K562 (cell line): ENCODE results near the gene SSTR5. TPM values are rescaled to one million over a fixed set of nuclear protein-coding genes. Genes with fewer than 3 reads are reported as not detected.

Source experiments
- ATAC-seq: fragments of 200-7000 bp; cut with Tn5 transposase; 3 replicates; pipeline ENCODE4 v1.9.1; 2020; ENCODE audit warnings: moderate library complexity
- BruUV-seq: library from RNA; stranded (reverse); fragments of 400-500 nt; replicated peaks from 2 replicates; lab custom pipeline; 2021; lab: Mats Ljungman, UMichigan
- CTCF ChIA-PET: fragments of 300-600 bp; formaldehyde crosslinking; extraction: SDS; loops from one replicate; lab custom pipeline; 2021; ENCODE audit warnings: low intra/inter-chr PET ratio; lab: Yijun Ruan, JAX
- POLR2A ChIA-PET: fragments of 300-600, 350-650 bp; sonication (Branson Sonifier 250); formaldehyde crosslinking; extraction: SDS; loops from one replicate; lab custom pipeline; 2021; ENCODE audit warnings: antibody characterized with exemption, inconsistent platforms; lab: Yijun Ruan, JAX
- DNase-seq, 4 experiments: peaks; one replicate each; pipeline versions ENCODE4 v3.0.0 to v3.0.0-alpha.2; 2011 to 2018; ENCODE audit warnings: low spot score in 3 of 4, mixed read lengths in 3 of 4; ENCODE audit errors: extremely low read depth in 1 of 4
- FAIRE-seq: peaks from 2 replicates; lab custom pipeline; 2011; peaks lifted over from hg19 to GRCh38; lab: Jason Lieb, UNC
- H2AFZ ChIP-seq: 2 replicates; pipeline ENCODE4 v1.6.0; 2011; ENCODE audit warnings: low read depth, low read length, control low read depth, inconsistent platforms
- H3K27ac ChIP-seq: fragments of 200-600 bp; 3 replicates; pipeline ENCODE4 v1.8.0; 2011; ENCODE audit warnings: low read depth, mild to moderate bottlenecking, control low read depth, inconsistent platforms, low read length, moderate library complexity, mixed read lengths; ENCODE audit errors: extremely low read depth
- H3K27me3 ChIP-seq, 2 experiments: fragments of 300-600 bp in 1 of 2; 2 replicates in 1 of 2; 3 replicates in 1 of 2; pipeline versions ENCODE4 v1.6.0 to v1.8.0; 2011; ENCODE audit warnings: inconsistent platforms in 2 of 2, low read length in 2 of 2, mild to moderate bottlenecking in 1 of 2, mixed read lengths in 1 of 2, moderate library complexity in 1 of 2; ENCODE audit not compliant: control insufficient read depth in 2 of 2, insufficient read depth in 2 of 2
- H3K36me3 ChIP-seq: fragments of 300-600 bp; 3 replicates; pipeline ENCODE4 v1.8.0; 2011; ENCODE audit warnings: mild to moderate bottlenecking, low read length, inconsistent platforms; ENCODE audit not compliant: control insufficient read depth, insufficient read depth
- H3K4me1 ChIP-seq, 2 experiments: fragments of 200-600 bp in 1 of 2; replicated peaks in 1 of 2; 2 replicates in 1 of 2; 3 replicates in 1 of 2; pipeline versions ENCODE4 v1.5.1 to v1.8.0; 2011; ENCODE audit warnings: inconsistent platforms in 2 of 2, low read length in 2 of 2, mild to moderate bottlenecking in 1 of 2, mixed read lengths in 1 of 2, moderate library complexity in 1 of 2; ENCODE audit not compliant: control insufficient read depth in 2 of 2, insufficient read depth in 2 of 2
- H3K4me2 ChIP-seq: 2 replicates; pipeline ENCODE4 v1.6.1; 2011; ENCODE audit warnings: low read length, control low read depth, inconsistent platforms, mixed read lengths; ENCODE audit not compliant: insufficient read depth
- H3K4me3 ChIP-seq: fragments of 200-600 bp; sonication (generic), shearing (Covaris generic); 2 replicates; pipeline ENCODE4 v1.5.1; 2016; ENCODE audit warnings: control low read depth, inconsistent platforms
- H3K79me2 ChIP-seq: fragments of 200-600 bp; 3 replicates; pipeline ENCODE4 v1.8.0; 2011; ENCODE audit warnings: low read length, inconsistent platforms; ENCODE audit not compliant: control insufficient read depth, insufficient read depth
- H3K9ac ChIP-seq, 2 experiments: 2 replicates each; pipeline versions ENCODE4 v1.6.0 to v1.6.1; 2011; ENCODE audit warnings: low read depth in 2 of 2, low read length in 2 of 2, control low read depth in 1 of 2, inconsistent platforms in 1 of 2, mild to moderate bottlenecking in 1 of 2, mixed read lengths in 1 of 2; ENCODE audit not compliant: insufficient read depth in 1 of 2
- H3K9me1 ChIP-seq: one replicate; pipeline ENCODE4 v1.6.0; 2011; ENCODE audit warnings: inconsistent platforms, mild to moderate bottlenecking, low read length, moderate library complexity; ENCODE audit not compliant: control insufficient read depth, insufficient read depth
- H3K9me3 ChIP-seq: replicated peaks from 2 replicates; pipeline ENCODE4 v1.5.1; 2011; ENCODE audit warnings: low read depth, low read length, inconsistent platforms; ENCODE audit not compliant: control insufficient read depth, insufficient read depth
- H4K20me1 ChIP-seq: replicated peaks from 2 replicates; pipeline ENCODE4 v1.6.1; 2011; ENCODE audit warnings: low read length, inconsistent platforms, mixed read lengths; ENCODE audit not compliant: control insufficient read depth, insufficient read depth
- PHTF2 ChIP-seq: fragments of 250-450 bp; sonication (Bioruptor Pico); IDR thresholded peaks from 2 replicates; pipeline ENCODE4 v1.5.0; 2021; ENCODE audit warnings: mild to moderate bottlenecking
- TRIM24 ChIP-seq, 2 experiments: fragments of 450-650 bp; IDR thresholded peaks; 2 replicates each; pipeline ENCODE4 v1.6.1; 2016
- TSC22D4 ChIP-seq: fragments of 450-650 bp; IDR thresholded peaks from 2 replicates; pipeline ENCODE4 v1.6.1; 2016; ENCODE audit warnings: missing genetic modification characterization, missing biosample characterization, control low read depth
- YBX1 ChIP-seq: fragments of 450-650 bp; IDR thresholded peaks from 2 replicates; pipeline ENCODE4 v1.7.1; 2016; ENCODE audit warnings: mild to moderate bottlenecking
- ZBTB17 ChIP-seq: fragments of 450-650 bp; formaldehyde crosslinking; IDR thresholded peaks from 2 replicates; pipeline ENCODE4 v1.4.0; 2020; ENCODE audit warnings: mild to moderate bottlenecking
- ZNF436 ChIP-seq: fragments of 250-450, 450-650 bp; sonication (Bioruptor Pico); formaldehyde crosslinking; IDR thresholded peaks from 2 replicates; pipeline ENCODE4 v1.7.0; 2020; ENCODE audit warnings: mild to moderate bottlenecking
- ZNF778 ChIP-seq: fragments of 450-650 bp; formaldehyde crosslinking; IDR thresholded peaks from 2 replicates; pipeline ENCODE4 v1.4.0; 2020; ENCODE audit warnings: mild to moderate bottlenecking, moderate library complexity
- WGBS: fragments of 100-300 bp; shearing (Covaris generic); methylation state at CpG from one replicate; pipeline ENCODE4 v1.1.6; 2016; ENCODE audit warnings: low coverage, mixed read lengths; ENCODE audit not compliant: insufficient coverage; ENCODE audit errors: missing lambda C conversion rate; 5-methylcytosine and 5-hydroxymethylcytosine counted together
- in situ Hi-C: fragments of 300-500 bp; cut with MboI; formaldehyde crosslinking; loops from 4 replicates; pipeline ENCODE4 v1.15.0; 2018; ENCODE audit warnings: inconsistent platforms, mixed read lengths
- intact Hi-C: fragments of 100-400 bp; cut with micrococcal nuclease; formaldehyde crosslinking; loops from 2 replicates; pipeline ENCODE4 v1.14.2; 2022
- polyA plus RNA-seq, 8 experiments: library from polyadenylated mRNA; depleted of rRNA in 4 of 8; stranded (reverse) in 5 of 8; unstranded in 3 of 8; fragments of >200 nt; fragmentation: Nextera tagmentation in 2 of 8; fragmentation: Illumina TruSeq in 1 of 8; extraction: Ambion mirVana in 2 of 8; extraction: Trizol in 1 of 8; gene quantifications; 2 replicates each; pipeline versions ENCODE4 v1.2.1 to v1.2.3, GENCODE V29; 2011 to 2014; ENCODE audit warnings: inconsistent platforms in 1 of 8, missing spikeins in 1 of 8
- total RNA-seq, 7 experiments: library from RNA; depleted of rRNA in 6 of 7; stranded (reverse); fragments of >200 nt in 6 of 7; fragmentation: Illumina TruSeq in 2 of 7; extraction: Trizol in 2 of 7; gene quantifications; 2 replicates each; pipeline versions ENCODE4 v1.2.1 to v1.2.3, GENCODE V29; 2011 to 2021; ENCODE audit warnings: low replicate concordance in 1 of 7
- TF ChIP-seq, protein P1 (sequence below): fragments of 450-650 bp; formaldehyde crosslinking; IDR thresholded peaks from 2 replicates; pipeline ENCODE4 v1.4.0; 2020; ENCODE audit warnings: mild to moderate bottlenecking, moderate library complexity
- TF ChIP-seq, protein P2 (sequence below): fragments of 200-800 bp; sonication (Bioruptor generic); IDR thresholded peaks from 2 replicates; pipeline ENCODE4 v1.6.1; 2017; ENCODE audit warnings: missing genetic modification characterization, missing compliant biosample characterization
- TF ChIP-seq, protein P3 (sequence below), 2 experiments: IDR thresholded peaks; 2 replicates each; pipeline ENCODE4 v1.6.1; 2012; ENCODE audit warnings: improper control_type of control experiment in 2 of 2, low read depth in 2 of 2, low read length in 2 of 2, borderline replicate concordance in 1 of 2
- TF ChIP-seq, protein P4 (sequence below): IDR thresholded peaks from 3 replicates; pipeline ENCODE4 v1.6.1; 2011; ENCODE audit warnings: borderline replicate concordance, mild to moderate bottlenecking; ENCODE audit not compliant: insufficient read length, insufficient read depth

Gene SSTR5
- total and polyA plus RNA-seq, 9 of the 15 experiments (the other 6 are each of a cell fraction or from before 2014, with no cell fraction given), result not detected

DNA sequence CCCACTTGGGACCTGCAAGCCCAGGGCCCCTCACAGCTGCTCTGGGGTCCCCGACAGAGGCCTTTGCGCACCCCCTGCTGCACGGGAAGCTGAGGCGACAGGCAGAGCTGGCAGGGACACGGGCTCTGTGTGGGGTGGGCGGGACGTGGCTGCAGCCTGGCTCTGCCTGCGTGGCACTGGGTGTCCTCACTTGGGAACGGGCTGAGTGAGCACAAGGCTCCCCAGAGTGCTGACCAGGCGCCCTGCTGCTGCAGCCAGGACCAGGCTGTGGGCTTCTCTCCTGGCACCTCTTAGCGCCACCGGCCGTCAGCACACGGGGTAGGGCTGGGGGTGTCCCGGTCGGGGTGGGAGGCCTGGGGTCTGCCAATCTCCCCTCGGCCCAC lies 16.9 kb downstream of the SSTR5 start:
- DNase-seq (no peak), FAIRE-seq (no peak)
- Histone ChIP-seq H2AFZ (no peak overlapping the region), H3K9ac (no peak overlapping the region), H3K4me2 (no peak overlapping the region), H3K9me3 (peaks cover 3% of the 10 kb centered on the region; the same call in 1 of the 2 replicates), H3K27ac (no peak overlapping the region), H3K27me3 (peaks cover 8 to 35% of the 10 kb centered on the region in 2 experiments; a peak in 4 of 5 replicates)
- CTCF ChIA-PET, result no interaction called here
- no TSS peak for BruUV-seq
- TF ChIP-seq, protein P1, sequence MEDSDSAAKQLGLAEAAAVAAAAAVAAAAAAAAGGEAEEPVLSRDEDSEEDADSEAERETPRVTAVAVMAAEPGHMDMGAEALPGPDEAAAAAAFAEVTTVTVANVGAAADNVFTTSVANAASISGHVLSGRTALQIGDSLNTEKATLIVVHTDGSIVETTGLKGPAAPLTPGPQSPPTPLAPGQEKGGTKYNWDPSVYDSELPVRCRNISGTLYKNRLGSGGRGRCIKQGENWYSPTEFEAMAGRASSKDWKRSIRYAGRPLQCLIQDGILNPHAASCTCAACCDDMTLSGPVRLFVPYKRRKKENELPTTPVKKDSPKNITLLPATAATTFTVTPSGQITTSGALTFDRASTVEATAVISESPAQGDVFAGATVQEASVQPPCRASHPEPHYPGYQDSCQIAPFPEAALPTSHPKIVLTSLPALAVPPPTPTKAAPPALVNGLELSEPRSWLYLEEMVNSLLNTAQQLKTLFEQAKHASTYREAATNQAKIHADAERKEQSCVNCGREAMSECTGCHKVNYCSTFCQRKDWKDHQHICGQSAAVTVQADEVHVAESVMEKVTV (CRISPR knock-in tag), result no peak
- TF ChIP-seq, protein P2, sequence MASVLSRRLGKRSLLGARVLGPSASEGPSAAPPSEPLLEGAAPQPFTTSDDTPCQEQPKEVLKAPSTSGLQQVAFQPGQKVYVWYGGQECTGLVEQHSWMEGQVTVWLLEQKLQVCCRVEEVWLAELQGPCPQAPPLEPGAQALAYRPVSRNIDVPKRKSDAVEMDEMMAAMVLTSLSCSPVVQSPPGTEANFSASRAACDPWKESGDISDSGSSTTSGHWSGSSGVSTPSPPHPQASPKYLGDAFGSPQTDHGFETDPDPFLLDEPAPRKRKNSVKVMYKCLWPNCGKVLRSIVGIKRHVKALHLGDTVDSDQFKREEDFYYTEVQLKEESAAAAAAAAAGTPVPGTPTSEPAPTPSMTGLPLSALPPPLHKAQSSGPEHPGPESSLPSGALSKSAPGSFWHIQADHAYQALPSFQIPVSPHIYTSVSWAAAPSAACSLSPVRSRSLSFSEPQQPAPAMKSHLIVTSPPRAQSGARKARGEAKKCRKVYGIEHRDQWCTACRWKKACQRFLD (CRISPR knock-in tag), result no peak
- TF ChIP-seq ZBTB17 (no peak), TSC22D4 (no peak), ZNF436 (CRISPR knock-in tag) (no peak), TRIM24 (IDR thresholded peaks at IDR 0.05) (no peak), PHTF2 (CRISPR knock-in tag) (no peak), YBX1 (no peak), ZNF778 (no peak)
- TF ChIP-seq, protein P3, sequence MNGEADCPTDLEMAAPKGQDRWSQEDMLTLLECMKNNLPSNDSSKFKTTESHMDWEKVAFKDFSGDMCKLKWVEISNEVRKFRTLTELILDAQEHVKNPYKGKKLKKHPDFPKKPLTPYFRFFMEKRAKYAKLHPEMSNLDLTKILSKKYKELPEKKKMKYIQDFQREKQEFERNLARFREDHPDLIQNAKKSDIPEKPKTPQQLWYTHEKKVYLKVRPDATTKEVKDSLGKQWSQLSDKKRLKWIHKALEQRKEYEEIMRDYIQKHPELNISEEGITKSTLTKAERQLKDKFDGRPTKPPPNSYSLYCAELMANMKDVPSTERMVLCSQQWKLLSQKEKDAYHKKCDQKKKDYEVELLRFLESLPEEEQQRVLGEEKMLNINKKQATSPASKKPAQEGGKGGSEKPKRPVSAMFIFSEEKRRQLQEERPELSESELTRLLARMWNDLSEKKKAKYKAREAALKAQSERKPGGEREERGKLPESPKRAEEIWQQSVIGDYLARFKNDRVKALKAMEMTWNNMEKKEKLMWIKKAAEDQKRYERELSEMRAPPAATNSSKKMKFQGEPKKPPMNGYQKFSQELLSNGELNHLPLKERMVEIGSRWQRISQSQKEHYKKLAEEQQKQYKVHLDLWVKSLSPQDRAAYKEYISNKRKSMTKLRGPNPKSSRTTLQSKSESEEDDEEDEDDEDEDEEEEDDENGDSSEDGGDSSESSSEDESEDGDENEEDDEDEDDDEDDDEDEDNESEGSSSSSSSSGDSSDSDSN (IDR thresholded peaks at IDR 0.05; ENCODE audit: borderline replicate concordance in 1 of 2, low read depth in 2 of 2, low read length in 2 of 2), result no peak
- TF ChIP-seq, protein P4, sequence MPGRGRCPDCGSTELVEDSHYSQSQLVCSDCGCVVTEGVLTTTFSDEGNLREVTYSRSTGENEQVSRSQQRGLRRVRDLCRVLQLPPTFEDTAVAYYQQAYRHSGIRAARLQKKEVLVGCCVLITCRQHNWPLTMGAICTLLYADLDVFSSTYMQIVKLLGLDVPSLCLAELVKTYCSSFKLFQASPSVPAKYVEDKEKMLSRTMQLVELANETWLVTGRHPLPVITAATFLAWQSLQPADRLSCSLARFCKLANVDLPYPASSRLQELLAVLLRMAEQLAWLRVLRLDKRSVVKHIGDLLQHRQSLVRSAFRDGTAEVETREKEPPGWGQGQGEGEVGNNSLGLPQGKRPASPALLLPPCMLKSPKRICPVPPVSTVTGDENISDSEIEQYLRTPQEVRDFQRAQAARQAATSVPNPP, result no peak
- TF ChIP-seq, all 486 proteins: peak for 0
- Histone ChIP-seq H3K36me3 (no peaks in the 10 kb centered on the region), H3K9me1 (no peaks in the 10 kb centered on the region), H3K4me3 (no peak overlapping the region), H4K20me1 (0 out of 2 replicates have a peak, but pooled peaks cover 3% of the 10 kb centered on the region), H3K79me2 (no peaks in the 10 kb centered on the region), H3K4me1 (peaks cover 0 to 40% of the 10 kb centered on the region in 2 experiments; a peak in 2 of 5 replicates)
- POLR2A ChIA-PET, result no interaction called here
- ATAC-seq, result no peak
- intact Hi-C loops, result no loop called here
- 15% methylated on average over 11 of the region's 17 CpGs for WGBS
- in situ Hi-C loops, result no loop called here
